NCI-H748 treated with DMSO at 0.1 percent for 48 hours (cell line): ENCODE measurements around the gene HEXIM1.

Source experiments
- DNase-seq: peaks from one replicate; lab custom pipeline; 2025; lab: John Stamatoyannopoulos, UW

The HEXIM1 gene, protein sequence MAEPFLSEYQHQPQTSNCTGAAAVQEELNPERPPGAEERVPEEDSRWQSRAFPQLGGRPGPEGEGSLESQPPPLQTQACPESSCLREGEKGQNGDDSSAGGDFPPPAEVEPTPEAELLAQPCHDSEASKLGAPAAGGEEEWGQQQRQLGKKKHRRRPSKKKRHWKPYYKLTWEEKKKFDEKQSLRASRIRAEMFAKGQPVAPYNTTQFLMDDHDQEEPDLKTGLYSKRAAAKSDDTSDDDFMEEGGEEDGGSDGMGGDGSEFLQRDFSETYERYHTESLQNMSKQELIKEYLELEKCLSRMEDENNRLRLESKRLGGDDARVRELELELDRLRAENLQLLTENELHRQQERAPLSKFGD

DNA sequence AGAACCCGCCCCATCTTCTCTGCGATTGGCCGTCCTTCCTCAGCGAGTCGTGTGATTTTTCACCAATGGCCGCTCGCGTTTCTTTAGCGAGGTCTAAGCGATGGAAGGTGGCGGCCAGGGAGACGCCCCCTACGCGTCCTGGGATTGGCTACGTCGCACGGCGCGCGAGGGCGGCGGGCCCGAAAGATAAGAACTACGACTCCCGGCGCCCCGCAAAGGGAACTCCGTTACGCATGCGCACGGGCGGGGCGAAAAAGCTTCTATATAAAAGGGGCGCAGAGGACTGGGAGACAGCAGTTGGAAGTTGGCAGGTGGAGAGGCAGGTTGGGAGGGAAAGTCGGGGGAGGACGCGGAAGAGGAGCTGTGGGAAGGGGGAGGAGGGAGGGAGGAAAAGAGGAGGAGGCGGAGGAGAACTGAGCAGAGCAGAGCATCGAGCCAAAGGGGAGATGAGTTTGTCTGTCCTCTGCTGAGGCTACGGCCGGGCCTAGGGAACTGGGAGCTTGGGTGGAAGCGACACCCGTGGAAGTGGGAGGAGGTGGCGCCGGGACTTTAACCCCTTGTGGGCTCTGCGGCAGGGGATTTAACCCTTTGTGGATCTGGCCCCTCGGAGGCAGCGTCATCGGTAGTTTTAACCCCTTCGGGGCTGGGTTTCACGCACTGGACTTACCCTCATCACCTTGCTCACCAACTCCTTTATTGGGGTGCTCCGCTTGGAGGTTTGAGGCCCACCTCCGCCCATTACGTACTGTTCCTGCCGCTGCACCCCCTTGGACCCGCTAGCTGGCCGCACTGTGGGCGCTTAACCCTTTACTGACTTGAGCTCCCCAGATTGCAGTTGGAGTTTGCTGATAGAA lies at the start of gene HEXIM1:
Gene HEXIM1, plus strand, starts transcription at position 293 of the 854 bp plus-strand sequence. CDS start 716 bp downstream, outside the sequence.
- peak; percentile 98 for DNase-seq

DNA sequence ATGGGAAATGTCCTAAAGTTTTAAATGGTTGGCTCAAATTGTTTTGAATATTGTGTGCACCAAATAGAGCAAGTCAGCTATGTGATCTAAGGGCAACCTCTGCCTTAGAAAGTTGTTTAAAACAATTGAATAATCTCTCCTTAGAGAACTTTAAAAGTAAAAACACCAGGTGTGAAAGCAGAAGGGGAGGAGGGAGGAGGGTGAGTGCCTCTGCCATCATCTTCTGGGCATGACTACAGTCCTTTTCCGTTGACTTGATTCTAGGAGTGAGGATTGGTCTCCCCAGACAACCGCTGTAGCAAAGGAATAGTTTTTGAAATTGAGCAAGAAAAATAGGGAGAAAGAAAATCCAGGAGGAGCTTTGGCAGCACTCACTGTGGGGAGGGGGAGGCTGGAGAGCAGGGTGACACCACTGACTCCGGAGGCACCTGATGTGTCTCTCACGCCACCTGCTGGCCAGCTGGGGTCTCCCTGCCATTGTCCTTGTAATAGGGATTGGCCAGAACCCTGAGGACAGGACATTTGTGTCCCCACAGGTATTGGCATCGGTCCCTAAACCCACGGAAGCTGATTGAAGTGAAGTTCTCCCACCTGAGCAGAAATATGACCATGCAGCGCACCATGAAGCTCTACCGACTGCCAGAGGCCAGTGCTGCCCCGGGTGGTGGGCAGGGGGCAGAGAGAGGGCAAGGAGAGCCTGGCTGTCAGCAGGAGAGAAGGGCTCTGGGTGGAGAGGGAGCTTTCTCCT lies 49.2 kb upstream of the HEXIM1 start:
- peak; percentile 66 for DNase-seq

GRCh38 chr17:45101546-45101882 lies 46.8 kb upstream of the HEXIM1 start:
- DNase-seq, result no peak

DNA sequence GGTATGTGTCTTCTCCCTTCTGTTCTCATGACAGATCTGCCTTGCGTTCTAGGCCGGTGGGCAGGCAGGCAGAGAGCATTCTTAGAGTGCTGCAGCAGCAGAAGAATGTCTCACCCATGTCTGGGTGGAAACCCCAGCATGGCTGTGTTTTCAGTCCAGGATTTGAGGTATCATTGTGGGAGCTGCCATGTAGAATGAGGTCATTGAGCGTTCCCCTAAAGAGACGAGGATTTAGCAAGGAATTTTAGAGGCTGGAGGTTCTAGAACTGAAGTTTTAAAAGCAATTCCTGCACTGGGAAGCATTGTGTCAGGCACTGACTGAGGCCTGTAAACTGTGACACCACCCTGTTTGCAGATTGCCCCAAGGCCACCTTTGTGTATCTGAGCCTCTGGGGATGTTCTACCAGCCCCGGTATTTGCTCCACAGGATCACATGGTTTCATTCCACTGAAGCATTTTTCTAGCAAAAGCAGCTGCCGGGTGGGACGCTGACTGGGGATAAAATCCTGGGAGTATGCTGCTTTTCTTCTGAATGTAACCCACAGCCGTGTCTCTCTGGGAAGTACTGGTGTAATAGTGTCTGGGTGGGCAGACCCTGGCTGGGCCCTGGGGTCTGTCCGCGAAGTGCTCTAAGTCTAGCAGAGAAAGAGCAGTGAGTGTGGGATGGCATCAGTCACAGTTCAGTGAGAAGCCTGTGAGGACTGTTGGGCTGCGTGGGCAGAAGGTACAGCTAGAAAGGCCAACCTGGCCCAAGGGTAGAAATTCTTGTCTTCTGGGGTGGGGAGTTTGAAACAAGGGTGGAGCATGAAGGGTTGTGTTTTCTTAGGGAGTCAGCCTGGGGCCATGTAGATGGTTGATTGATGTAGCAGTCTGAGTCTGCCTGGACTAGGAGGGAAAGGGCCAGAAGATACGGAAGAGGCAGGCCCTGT lies 46.1 kb upstream of the HEXIM1 start:
- DNase-seq, result no peak

GRCh38 chr17:45102856-45103255 lies 45.4 kb upstream of the HEXIM1 start:
- no peak for DNase-seq

DNA sequence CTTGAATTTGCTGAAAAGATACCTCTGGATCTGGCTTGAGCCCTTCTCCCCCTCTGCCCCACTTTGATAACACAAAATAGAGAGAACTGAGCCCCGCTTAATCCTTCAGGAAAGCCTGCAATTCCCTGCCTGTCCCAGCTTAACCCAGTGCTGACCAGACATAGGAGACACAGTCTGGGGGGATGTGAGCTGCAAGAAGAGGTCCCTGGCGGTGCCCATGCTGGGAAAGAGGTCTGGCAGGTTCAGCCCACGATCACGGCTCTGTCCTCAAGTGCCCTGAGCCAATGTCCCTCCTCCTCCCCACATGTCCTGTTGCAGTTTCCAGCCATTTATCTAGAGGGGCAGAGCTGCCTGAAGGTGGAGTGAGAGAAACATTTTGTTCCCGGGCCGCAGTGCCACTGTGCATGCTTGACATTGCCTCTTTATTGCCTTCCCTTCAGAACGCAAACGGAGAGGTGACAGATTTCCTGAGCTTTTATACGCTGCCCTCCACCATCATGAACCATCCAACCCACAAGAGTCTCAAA lies 44.9 kb upstream of the HEXIM1 start:
- no peak for DNase-seq

DNA sequence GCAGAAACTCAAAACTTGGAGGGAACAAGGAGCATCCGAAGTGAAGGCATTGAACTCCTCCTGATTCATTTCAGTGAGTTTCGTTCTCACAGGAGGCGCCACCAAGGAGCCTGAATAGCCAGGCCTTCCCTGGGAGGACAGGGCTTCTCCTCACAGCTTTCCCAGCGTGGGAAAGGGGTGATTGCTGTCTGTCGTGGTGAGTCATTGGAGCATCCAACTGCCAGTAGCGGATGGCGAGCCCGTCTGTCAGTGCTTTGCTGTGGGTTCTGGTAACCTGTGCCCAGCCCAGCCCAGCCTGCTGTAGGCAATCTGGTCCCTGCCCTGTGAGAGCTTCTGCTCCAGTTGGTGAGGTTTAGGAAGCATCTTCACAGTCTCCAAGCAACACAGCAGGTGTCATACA lies 44.2 kb upstream of the HEXIM1 start:
- no peak for DNase-seq

DNA sequence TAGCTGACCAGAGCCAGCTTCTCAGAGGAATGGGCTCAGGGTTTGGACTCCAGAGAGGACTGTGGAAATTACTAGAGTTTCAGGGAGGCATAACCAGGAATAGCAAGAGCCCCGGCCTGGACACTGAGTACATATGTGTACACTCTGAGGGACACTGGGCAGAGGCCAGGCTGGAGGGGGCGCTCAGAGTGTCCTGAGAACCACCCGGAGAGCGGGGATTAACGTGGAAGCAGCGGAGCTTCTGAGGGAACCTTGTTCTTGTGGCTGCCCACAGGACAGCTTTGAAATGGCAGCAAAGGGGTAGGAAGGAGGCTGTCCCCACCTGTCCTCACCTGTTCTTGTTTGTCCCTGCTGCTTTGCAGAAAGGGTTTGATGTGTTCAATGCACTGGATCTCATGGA lies 43.8 kb upstream of the HEXIM1 start:
- no peak for DNase-seq

GRCh38 chr17:45104907-45105624 lies 43.2 kb upstream of the HEXIM1 start:
- no peak for DNase-seq

DNA sequence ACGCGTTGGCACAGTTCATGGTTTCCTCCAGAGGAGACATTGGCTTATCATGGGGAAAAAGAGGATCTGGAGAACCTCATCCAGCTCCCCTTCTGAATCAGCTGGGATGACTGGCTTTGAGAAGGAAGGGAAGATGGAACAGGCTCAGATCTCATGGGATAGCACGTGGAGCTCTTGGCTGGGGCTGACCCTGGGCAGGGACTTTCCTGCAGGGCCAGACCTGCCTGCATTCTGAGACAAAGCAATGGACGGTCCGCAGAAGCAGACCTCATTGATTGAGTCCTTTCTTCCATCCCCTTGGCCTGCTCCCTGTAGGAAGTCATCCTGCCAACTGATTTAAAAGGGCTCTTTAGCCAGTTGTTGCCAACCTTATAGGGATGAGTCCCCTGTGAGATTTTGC lies 42.2 kb upstream of the HEXIM1 start:
- no peak for DNase-seq

DNA sequence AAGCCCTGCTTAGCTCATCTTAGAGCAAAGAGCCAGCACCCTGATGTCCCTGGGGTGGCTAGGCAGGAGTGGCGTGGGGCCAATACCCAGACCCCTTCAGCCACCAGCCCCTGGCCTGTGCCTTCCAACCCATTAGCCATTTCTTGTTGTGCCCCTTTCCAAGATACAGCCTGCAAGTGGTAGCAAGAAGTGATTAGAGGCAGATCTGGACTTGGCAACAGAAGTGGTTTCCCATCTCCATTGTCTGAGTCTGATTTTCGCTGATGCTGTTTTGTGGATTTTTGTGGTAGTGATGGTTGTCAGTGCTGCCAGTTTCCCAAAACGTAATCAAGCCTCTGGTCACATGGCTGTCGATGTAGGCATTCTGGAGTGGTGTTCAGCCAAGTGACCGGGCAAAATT lies 41.7 kb upstream of the HEXIM1 start:
- DNase-seq, result no peak

GRCh38 chr17:45107293-45108010 lies 40.8 kb upstream of the HEXIM1 start:
- DNase-seq, result no peak

DNA sequence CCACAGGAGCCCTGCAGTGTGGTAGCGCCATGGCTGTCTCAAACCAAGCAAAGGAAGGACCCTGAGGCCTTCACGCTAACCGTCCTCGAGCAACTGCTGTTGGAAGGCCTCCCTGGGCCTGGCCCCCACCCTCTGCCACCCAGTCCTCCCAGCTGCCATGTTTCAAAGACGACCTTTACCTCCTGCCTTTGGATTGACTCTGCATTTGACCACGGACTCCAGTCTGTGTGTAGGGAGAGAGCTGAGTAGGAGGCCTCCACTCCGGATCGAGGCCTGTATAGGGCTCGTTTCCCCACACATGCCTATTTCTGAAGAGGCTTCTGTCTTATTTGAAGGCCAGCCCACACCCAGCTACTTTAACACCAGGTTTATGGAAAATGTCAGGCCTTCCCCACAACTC lies 40.2 kb upstream of the HEXIM1 start:
- no peak for DNase-seq

- DNase-seq, result no peak
Measured at GRCh38 chr17:45108595-45109521, 39.4 kb upstream of the HEXIM1 start.

DNA sequence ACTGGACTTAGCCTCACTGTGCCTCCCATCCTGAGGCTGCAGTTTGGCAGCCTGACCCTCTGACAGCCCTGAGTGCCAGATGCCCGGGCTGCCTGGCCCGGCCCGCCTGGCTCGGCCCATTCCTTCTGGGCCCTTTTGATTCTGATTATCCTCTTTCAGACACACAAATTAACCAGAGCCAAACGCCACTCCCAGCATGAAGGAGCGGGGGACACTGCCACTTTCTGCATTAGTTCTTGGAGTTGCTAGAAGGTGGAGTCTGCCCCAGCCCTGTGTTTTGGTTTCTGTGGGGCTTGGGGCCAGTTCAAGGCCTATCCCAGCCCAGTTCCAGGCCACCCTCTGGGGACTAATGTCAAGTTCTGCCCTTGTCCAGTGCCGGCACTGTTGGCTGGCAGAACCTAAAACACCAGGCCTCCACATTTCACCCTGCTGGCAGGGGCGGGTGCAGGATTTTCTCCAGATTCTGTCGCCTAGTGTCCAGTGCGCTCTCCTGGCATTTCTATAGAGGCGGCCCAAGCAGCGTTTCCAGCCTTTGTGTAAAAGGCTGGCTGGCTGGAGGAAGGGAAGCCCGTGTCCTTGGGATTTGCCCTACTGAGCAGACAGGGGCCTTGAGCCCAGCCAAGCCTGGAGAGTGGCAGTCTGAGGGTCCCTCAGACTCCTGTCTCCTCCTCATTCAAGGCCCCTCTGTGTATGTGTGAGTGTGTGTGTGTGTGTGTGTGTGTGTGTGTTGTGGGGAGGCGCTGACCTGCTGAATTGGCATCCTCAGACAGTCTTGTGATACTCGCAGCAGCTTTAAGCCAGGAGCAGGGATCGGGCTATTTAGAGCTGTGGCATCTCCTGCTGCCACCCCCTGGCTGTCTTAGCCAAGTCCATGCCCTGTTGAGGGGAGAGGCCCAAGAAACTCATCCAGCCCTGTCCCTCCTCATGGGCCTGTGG lies 37.3 kb upstream of the HEXIM1 start:
- no peak for DNase-seq

- no peak for DNase-seq
Measured at GRCh38 chr17:45111850-45112249, 36.4 kb upstream of the HEXIM1 start.

DNA sequence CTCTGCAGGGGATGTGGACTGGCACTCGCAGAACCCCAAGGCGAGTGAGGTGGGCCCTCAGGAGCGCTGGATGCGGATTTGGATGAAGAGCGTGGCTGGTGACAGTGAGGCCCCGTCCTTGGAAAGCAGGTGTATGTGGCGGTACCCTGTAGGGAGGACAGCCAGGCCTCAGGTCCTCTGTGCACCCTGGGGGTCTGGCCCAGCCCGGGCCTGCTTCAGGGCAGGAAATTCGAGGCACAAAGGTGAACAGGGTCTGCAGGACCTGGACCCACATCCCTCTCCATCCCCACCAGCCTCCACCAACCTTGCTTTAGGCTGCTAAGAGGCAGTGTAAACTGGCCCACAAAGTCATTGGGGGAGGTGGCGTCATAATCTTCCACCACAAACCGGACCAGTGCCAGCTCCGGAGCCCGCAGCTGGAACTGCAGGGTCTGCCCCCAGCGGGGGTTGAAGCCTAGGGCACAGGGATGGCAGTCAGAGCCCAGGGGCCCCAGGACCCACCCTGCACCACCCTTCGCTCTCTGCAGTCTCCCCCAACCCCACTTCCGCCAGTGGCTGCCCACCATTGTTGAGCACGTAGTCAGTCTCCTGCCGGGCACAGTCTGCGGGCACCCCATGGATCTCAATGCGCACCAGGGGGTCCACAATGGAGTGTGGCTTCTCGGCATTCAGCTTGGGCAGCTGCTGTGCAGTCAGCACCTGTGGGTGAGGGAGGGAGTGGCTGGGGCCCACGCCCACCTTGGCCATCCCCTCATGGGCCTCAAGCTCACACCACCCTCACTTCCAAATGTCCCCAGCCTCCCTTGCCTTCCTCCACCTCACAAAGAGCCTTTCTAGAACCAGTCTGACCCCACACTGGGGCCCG lies 35.5 kb upstream of the HEXIM1 start:
- no peak for DNase-seq
